ENCODE measurements around the gene ROM1.

GRCh38 chr11:62656796-62657429 lies 43.9 kb downstream of the ROM1 start:
- TF ChIP-seq SUZ12 (IDR thresholded peaks at IDR 0.05; ENCODE audit: extremely low read depth, insufficient read depth, insufficient read length) = no peak
- TF ChIP-seq YY1 (IDR thresholded peaks at IDR 0.05; ENCODE audit: insufficient read depth, insufficient read length) = no peak

All from NT2/D1 (cell line).